ENCODE results near the gene LGI4. TPM values are rescaled to one million over a fixed set of nuclear protein-coding genes. Genes with fewer than 3 reads are reported as not detected.

The LGI4 gene
- not detected in 2 replicates for total RNA-seq

DNA sequence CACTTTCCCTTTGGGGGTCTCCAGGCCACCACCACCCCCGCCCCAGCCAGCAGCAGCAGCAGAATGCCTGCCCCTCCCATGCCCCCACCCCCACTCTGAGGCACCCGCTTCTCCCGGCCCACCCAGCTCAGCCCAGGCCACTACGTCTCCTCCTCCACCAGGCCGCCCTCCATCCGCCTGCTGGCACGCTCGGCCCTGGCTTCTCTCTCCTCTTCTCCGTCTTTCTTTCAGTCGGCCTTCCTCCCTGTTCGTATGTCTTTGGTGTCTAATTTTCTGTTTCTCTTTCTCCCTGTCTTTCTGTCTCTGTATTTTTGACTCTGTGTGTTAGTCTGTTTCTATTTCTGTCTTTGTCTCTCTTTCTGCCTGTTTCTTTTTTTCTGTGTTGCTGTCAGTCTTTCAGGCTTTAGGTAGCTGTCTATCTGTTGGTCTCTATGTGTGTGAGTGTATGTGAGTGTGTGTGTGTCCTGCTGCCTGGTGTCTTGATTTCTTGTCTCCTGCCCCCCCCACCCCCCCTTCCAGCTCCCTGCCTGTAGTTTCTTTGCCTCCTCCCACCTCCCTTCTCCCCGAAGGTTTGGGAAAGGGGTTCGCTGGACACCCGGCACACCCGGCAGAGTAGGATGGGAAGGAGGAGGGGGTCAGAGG is at the start of gene LGI4:
Gene LGI4, minus strand, starts transcription at position 459 of the 642 bp plus-strand sequence. Its CDS starts 379 bp downstream, at position 80.
- no peak for DNase-seq (ENCODE audit: low read depth in 2 of 2)

DNA sequence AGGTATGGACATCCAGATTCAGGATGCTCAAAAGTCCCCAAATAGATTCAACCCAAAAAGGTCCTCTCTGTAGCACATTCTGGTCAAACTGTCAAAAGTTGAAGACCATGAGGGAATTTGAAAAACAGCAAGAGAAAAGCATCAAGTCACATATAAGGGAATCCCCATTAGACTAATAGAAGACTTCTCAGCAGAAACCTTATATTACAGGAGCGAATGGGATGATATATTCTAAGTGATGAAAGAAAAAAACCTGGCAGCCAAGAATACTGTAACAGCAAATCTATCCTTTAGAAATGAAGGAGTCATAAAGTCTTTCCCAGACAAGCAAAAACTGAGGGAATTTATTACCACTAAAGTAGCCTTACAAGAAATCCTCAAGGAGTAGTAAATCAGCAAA is 49.4 kb upstream of the LGI4 start:
- no peak for DNase-seq (ENCODE audit: low read depth in 2 of 2)

DNA sequence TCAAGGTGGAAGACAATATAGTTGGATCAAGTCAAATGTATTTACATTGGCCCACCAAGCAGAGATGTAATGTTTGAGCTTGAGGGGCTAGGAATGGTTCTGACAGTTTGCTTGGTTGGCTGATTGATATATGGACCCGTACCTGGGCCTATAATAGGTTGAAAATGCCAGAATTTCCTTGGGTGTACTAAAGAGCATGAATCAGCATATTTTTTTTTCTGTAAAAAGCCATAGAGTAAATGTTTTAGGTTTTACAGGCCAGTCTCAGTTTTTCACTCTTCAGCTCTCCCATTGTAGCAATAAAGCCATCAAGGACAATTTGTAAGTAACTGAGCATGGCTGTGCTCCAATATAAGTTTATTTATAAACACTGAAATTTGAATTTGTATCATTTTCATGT is 46.5 kb upstream of the LGI4 start:
- DNase-seq (ENCODE audit: low read depth in 2 of 2): no peak

DNA sequence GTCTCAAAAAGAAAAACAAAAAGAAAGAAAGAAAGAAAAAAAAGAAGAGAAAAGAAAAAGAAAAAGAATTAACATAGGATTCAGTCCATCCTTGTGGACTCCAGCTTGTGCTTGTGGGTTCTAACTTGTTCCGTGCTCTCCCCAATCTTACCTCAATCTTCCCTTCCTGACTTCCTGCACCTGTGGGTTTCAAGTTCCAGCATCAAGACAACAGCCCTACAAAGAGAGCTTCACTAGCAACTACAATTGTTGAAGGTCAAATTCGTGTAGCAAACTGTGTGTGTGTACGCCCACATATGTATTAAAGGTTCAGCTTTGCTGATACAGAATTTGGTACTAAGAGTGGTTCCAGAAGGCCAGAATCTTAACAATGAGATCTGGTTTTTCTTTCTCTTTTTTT is 45.0 kb upstream of the LGI4 start:
- no peak for DNase-seq (ENCODE audit: low read depth in 2 of 2)

DNA sequence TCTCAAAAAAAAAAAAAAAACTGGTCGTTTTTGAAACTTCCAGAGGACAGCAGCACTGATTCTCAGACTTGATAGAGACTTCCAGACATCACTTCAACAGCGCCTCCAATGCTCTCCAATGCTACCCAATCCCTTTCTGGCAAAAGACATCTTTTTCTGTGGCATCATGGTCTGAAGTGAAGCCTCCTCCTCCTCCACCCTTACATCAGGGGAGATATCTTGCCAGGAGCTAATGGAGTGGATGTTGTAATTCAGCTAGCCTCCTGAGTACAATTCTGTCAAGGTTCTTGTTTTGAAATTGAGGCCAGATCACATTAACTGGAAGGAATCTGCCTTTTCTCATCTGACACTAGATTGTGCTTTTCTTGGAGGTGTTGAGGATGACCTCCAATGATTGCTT is 43.8 kb upstream of the LGI4 start:
- no peak for DNase-seq (ENCODE audit: low read depth in 2 of 2)

DNA sequence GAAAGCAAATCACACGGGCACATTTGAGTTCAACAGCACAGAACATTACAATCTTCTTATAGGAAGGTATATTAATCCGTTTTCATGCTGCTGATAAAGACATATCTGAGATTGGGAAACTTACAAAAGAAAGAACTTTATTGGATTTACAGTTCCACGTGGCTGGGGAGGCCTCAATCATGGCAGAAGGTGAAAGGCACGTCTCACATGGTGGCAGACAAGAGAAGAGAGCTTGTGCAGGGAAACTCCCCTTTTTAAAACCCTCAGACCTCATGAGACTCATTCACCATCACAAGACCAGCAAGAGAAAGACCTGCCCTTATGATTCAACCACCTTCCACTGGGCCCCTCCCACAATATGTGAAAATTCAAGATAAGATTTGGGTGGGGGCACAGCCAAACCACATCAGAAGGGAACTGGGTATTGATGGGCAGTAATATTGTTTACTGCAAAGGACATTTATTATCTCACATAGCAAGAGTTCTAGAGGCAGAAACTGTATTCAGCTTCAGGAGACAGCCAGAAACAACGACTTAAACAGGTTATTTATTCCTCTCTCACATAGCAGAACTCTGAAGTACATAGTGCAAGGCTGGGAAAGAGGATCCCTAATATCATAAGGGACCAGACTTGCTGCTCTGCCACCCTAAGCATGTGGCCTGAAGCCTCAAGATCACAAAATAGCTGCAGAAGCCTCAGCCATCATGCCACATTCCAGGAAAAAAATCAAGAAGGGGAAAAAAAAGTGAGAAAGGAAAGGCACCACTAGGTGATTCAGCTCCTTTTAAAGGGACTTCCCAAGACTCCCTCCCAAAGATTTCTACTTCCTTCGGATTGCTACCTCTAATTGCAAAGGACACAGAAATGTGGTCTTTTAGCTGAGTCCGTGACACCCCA is 42.8 kb upstream of the LGI4 start:
- DNase-seq (ENCODE audit: low read depth in 2 of 2): no peak

DNA sequence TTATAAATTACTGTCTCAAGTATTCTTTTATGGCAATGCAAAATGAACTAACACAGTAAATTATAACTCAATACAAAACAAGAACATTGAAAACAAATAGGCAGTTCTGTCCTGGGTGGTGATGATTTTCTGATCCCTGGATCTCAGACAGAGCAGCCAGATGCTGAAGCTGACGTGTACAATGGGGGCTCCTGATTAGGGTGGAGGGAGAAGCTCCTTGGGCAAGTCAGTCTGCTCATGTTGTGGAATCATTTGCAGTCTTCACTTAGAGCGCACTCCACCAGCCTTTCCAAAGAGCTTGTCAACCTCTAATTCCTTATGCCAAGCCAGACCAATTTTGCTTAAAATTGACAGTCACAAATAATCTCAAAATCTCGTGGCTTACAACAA is 41.3 kb upstream of the LGI4 start:
- DNase-seq (ENCODE audit: low read depth in 2 of 2): no peak

DNA sequence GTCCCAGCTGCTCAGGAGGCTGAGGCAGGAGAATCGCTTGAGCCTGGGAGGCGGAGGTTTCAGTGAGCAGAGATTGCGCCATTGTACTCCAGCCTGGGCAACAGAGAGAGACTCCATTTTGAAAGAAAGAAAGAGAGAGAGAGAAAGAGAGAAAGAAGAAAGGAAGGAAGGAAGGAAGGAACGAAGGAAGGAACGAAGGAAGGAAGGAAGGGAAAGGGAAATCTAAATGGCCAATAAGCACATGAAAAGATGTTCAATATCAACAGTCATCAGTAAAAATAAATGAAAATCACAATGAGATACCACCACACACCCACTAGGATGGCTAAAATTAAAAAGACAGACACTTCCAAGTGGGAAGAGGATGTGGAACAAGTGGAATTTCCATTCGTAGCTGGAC is 39.4 kb upstream of the LGI4 start:
- DNase-seq (ENCODE audit: low read depth in 2 of 2): no peak

DNA sequence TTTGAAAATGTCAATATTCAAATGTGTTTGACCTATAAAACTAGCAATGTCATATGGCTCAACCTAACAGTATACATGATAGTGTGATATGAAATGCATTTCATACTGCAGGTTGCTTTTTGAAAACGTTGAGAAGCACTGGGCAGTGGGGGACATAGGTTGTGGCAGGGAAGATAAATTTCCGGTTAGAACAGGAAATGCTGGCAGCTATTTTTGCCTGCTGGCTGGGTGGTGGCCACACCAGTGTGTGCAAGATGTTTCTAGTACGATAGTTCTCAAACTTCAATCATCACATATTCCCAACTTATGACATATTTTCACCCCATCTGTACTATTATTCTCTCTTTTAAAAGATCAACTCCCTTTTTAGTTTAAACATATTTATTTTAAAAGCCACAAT is 36.9 kb upstream of the LGI4 start:
- peak in 1 of 2 donors; percentile 45 for DNase-seq (ENCODE audit: low read depth in 2 of 2)

DNA sequence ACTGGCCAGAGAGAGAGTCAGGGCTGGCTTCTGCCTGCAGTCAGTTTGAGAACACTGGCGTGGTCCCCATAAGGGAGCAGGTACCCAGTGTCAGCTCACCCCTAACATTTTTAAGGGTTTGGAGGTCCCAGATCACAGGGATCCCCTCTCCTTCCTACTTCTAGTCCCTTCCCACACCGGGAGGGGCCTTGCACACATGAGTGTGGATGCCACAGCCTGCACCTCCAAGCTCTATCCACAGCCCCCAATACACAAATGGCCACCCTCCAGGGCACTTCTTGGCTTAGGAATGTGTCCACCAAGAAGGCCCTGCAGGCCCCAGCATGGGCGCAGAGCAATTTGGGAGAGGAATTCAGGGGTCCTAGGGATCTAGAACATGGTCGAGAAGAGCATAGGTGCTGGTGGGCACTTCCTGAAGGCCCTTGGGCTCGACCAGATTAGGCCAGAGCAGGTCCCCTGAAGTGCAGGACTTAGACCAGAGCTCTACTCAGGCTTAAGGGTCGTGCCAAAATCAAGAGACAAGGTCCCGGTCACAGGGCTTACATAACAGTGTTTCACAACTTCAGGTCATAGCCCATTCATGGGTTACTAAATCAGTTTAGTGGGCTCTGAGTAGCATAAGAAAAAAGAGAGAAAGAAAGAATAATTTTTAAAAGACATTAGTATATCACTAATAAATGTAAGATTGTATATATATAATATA is 35.7 kb upstream of the LGI4 start:
- DNase-seq (ENCODE audit: low read depth in 2 of 2): peak in 1 of 2 donors; percentile 16

DNA sequence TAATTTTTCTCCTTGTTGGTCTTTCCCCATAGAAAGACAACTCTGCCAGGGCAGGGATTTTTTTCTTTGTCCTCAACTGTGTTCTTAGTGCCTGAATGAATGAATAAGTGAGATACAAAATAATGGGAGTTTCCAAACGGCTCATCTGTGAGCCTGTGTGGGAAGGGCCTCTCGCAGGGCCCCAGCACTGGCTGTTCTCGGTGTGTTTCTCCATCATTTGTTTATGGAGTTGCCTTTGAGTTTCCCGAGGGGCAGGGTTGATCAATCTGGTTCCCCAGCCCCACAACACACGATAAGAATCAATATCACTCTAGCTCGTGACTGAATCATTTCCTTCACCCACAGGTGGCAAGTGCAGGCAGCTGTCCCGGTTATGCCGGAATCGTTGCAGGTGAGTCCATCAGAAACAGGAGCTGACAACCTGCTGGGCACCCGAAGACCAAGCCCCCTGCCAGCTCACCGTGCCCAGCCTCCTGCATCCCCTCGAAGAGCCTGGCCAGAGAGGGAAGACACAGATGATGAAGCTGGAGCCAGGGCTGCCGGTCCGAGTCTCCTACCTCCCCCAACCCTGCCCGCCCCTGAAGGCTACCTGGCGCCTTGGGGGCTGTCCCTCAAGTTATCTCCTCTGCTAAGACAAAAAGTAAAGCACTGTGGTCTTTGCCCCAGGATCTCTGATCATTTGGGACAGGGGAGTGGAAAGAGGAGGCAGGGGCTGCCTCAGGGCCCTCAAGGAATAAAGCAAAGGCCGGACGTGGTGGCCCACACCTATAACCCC is 34.5 kb upstream of the LGI4 start:
- no peak for DNase-seq (ENCODE audit: low read depth in 2 of 2)

DNA sequence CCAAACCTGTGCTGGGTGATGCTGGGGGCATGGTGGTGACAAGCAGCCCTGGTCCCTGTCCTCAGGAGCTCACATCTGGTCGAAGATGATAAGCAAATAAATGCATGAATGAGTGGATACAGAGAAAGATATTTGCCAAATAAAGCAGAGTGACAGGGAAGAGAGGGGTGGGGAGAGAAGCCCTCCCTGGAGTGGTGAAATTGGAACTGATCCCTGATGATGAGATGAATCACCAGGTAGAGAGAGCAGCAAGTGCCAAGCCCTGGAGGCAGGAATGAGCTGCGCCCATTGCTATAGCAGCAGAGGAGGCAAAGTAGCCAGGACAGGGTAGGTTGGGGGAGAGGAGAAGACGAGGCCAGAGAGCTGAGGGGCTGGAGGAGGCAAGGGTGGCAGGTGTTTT is 33.3 kb upstream of the LGI4 start:
- no peak for DNase-seq (ENCODE audit: low read depth in 2 of 2)

DNA sequence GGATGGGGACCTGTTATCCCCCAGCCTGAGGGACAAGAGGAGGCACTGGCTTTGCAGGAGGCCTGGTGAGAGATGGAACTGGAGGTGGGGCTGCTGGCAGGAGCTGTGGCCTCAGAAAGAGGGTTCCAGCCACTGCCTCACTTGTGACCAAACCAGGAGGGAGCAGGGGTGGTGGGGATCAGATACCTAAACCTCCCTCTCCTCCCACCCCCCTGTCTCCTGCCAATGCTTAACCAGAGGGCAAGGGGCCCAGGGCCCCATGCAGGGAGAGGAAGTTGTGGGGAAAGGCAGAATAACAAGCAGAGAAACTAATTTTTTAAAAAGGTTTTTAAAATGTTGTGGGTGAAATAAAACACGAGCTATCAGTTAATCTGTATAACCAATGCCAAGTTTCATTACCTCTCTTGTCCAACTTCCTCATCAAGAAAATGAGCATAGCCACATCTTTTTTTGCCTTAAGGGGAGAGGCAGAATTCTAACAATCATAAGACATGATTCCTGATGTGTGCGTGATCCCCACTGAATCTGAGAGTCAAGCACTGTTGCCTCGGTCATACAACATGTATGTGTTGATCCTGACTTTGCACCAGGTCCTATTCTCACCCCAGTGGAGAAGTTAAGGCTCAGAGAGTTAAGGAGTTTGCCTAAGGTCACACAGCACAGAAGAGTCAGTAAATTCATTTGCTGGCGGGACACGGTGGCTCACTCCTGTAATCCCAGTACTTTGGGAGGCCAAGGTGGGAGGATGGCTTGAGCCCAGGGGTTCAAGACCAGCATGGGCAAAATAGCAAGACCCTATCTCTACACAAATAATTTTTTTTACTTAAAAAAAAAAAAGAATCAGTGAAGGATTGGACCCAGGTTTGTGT is 32.6 kb upstream of the LGI4 start:
- no peak for DNase-seq (ENCODE audit: low read depth in 2 of 2)

DNA sequence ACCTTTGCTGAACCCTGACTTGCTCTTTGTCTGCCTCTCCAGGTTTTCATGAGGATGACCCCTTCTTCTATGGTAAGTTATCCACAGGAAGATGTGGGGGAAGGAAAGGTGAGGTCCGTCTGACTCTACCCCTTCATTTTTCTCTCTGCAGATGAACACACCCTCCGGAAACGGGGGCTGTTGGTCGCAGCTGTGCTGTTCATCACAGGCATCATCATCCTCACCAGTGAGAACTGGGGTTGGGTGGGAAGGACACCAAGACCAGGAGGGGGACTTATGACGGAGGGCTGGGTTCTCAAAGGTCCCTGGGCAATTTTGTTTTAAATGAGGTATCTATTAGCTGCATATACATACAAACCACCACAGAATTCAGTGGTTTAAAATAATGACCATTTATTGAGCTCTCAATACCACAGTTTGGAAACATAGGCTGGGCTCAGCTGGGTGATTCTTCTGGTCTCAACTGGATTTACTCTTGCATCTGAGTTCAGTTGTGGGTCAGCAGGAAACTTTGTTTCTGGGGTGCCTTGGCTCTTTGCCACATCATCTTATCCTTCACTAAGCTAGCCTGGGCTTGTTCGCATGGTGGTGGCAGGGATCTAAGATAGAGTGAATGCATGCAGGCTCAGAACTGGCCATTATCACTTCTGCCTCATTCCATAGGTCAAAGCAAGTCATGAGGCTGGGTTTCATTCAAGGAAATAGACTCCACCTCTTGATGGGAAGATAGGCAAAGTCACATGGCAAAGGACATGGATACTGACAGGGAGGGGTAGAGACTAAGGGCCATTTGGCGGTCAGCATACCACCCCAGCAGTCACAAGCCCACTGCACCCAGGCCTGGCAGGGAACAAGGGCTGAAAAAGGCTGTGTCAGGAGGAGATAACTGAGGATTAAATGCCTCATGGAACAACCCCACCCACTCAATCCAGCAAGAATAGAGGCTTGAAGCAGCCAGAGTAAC is 31.5 kb upstream of the LGI4 start:
- DNase-seq (ENCODE audit: low read depth in 2 of 2): no peak

DNA sequence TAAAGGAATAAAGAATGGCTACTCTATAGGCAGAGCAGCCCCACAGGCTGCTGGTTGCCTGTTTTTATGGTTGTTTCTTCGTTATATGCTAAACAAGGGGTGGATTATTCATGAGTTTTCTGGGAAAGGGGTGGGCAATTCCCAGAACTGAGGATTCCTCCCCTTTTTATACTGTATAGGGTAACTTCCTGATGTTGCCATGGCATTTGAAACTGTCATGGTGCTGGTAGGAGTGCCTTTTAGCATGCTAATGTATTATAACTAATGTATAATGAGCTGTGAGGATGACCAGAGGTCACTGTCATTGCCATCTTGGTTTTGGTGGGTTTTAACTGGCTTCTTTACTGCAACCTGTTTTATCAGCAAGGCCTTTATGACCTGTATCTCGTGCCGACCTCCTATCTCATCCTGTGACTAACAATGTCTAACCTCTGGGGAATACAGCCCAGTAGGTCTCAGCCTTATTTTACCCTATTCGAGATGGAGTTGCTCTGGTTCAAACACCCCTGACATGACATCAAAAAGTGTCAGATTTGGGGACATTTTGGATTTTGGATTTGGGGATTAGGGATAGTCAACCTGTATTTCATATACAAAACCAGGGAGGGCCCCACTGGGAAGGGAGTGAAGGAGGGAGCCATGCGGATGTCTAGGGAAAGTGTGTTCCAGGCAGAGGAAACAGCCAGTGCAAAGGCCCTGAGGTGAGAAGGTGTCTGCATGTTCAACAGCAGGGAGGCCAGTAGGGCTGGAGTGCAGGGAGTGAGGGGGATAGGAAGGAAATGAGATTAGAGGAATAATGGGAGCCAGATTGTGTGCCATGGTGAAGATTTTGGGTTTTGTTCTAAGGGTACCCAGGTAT is 30.6 kb upstream of the LGI4 start:
- DNase-seq (ENCODE audit: low read depth in 2 of 2): no peak

DNA sequence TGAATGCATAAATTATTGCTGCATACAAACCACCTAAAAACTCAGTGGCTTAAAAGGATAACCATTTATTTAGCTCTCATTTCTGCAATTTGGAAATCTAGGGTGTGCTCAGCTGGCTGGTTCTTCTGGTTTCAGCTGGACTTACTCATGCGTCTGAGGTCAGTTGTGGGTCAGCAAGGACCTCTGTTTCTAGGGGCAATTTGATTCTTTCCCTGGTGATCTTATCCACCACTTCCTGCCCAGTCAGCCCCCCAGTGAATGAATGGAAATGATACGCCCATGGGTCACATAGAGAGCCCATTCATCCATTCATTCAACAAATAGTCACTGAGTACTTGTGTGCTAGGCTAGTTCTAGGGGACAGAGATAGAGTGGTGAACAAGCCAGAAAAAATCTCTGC is 29.6 kb upstream of the LGI4 start:
- DNase-seq (ENCODE audit: low read depth in 2 of 2): no peak

DNA sequence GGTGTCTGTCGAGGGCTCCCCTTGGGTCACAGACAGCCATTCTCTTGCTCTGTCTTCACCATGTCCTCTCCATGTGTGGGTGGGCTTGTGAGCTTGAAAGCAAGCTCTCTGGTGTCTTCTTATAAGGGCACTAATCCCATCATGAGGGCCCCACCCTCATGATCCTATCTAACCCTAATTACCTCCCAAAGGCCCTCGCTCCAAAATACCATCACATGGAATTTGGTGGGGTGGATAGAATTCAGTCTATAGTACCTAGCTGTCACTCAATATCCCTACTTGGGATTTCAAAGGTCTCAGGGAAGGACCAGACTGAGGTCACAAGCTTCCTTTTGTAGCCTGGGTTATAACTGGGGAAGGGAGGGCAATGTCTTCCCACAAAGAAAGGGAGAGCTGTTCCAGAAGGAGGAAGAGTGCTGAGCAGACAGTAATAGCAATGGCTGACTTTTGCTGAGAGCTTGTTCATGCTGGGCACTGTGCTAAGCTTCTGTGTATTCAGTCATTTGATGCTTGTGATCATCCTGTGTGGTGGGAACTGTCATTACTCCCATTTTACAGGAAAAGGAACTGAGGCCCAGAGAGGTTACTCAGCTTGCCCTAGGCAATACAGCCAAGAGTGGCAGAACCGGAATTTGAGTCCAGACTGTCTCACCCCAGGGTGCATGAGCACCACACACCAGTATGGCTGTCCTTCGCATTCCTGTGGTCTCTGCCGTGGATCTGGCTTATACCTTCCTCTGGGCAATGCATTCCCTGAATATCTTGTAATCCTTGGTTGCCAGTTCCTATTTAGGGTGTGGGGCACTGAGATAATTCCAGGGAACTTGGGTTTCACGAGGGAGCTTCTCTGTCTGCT is 27.8 kb upstream of the LGI4 start:
- DNase-seq (ENCODE audit: low read depth in 2 of 2): no peak

DNA sequence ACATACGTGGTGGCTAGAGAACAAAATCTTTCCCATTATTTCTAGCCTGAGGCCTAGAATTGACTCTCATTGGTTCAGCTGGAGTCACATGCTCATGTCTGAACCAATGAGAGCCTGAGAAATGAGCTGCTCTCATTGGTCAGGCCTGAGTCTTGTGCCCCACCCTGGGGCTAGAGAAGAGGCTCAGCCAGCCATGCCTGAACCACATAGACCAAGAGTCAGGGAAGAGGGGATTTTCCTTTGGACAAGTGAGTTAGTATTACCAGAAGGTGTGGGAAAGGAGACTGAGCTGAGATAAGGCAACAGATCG is 26.5 kb upstream of the LGI4 start:
- DNase-seq (ENCODE audit: low read depth in 2 of 2): no peak
